Kidney (tissue), 14 donors: ENCODE measurements around the gene S100A5. TPM values are rescaled to one million over a fixed set of nuclear protein-coding genes. Genes with fewer than 3 reads are reported as not detected.
A peak's percentile ranks its signal among the peaks of the same experiment; 100 is the strongest.

Source experiments
- DNase-seq, 5 donors: peaks; one replicate each; pipeline ENCODE4 v3.0.0-alpha.2; 2013 to 2020
- FAIRE-seq: peaks from 2 replicates; lab custom pipeline; 2012; peaks lifted over from hg19 to GRCh38; lab: Jason Lieb, UNC
- H3K27ac ChIP-seq, 2 donors: one replicate each; pipeline ENCODE4 v1.7.0; 2013; ENCODE audit warnings: low read depth in 2 of 2, low read length in 2 of 2, inconsistent platforms in 1 of 2
- H3K27me3 ChIP-seq: one replicate; pipeline ENCODE4 v1.7.1; 2013; ENCODE audit warnings: low read length, inconsistent platforms; ENCODE audit not compliant: control insufficient read depth, insufficient read depth
- H3K36me3 ChIP-seq, 3 donors: one replicate each; pipeline versions ENCODE4 v1.7.0 to v1.7.1; 2013; ENCODE audit warnings: low read length in 3 of 3, control low read depth in 1 of 3, inconsistent platforms in 1 of 3; ENCODE audit not compliant: insufficient read depth in 3 of 3, control insufficient read depth in 2 of 3
- H3K4me1 ChIP-seq, 3 donors: one replicate each; pipeline versions ENCODE4 v1.7.0 to v1.7.1; 2013; ENCODE audit warnings: low read length in 3 of 3, inconsistent platforms in 1 of 3, low read depth in 1 of 3; ENCODE audit not compliant: control insufficient read depth in 2 of 3, insufficient read depth in 2 of 3
- H3K4me3 ChIP-seq, 3 donors: one replicate each; pipeline versions ENCODE4 v1.7.0 to v1.8.1; 2013; ENCODE audit warnings: low read length in 3 of 3, control low read depth in 1 of 3, inconsistent platforms in 1 of 3
- H3K9ac ChIP-seq, 3 donors: one replicate each; pipeline versions ENCODE4 v1.7.0 to v1.7.1; 2013; ENCODE audit warnings: low read length in 3 of 3, control low read depth in 1 of 3, inconsistent platforms in 1 of 3
- H3K9me3 ChIP-seq, 3 donors: one replicate each; pipeline versions ENCODE4 v1.7.0 to v1.7.1; 2013; ENCODE audit warnings: low read length in 3 of 3, control low read depth in 1 of 3, inconsistent platforms in 1 of 3; ENCODE audit not compliant: control insufficient read depth in 2 of 3, insufficient read depth in 1 of 3
- CTCF ChIP-seq: IDR thresholded peaks from 3 replicates; pipeline ENCODE4 v1.5.1; 2012; ENCODE audit warnings: mild to moderate bottlenecking, moderate library complexity, borderline replicate concordance; ENCODE audit not compliant: insufficient read depth; ENCODE audit errors: extremely low read depth
- intact Hi-C: fragments of 100-400 bp; cut with DNase I; formaldehyde crosslinking; loops from one replicate; pipeline ENCODE4 v1.11.1; 2022
- polyA plus RNA-seq: library from polyadenylated mRNA; stranded (reverse); fragments of 350-450 nt; fragmentation: Illumina TruSeq; extraction: RNeasy Lipid Tissue Mini Kit (QIAGEN cat#74804); gene quantifications from one replicate; pipeline ENCODE4 v1.2.3, GENCODE V29; 2014; ENCODE audit warnings: low read depth, low replicate concordance; ENCODE audit not compliant: insufficient read depth
- total RNA-seq: library from RNA; stranded (reverse); fragmentation: NEBNext Ultra II Directional; extraction: Animal tissue kit (Norgen Biotek cat#: 25700); gene quantifications from one replicate; pipeline ENCODE4 v1.2.1, GENCODE V29; 2021
- donor health status: control.
- donor health status: control.
- donor health status: control.
- donor health status: control.
- donor health status: control.
- donor health status: DM: yes; HTN: yes; CAD: no.
- donor health status: Normal renal cell carcinoma (clear cell type).

Gene S100A5
- total and polyA plus RNA-seq, 2 donors from 2014 or later = 0.91 to 1.9 TPM

GRCh38 chr1:153541641-153542590 lies 1.2 kb upstream of the S100A5 start:
- no peaks in the 10 kb centered on the region for H3K27me3 ChIP-seq
- peak in 1 of 5 donors; percentile 52 for DNase-seq

GRCh38 chr1:153539395-153540093 lies 1.2 kb downstream of the S100A5 start:
- Histone ChIP-seq H3K36me3 (no peaks in the 10 kb centered on the region), H3K27me3 (no peaks in the 10 kb centered on the region), H3K27ac (peak overlapping the region; percentile 53 to 59), H3K4me3 (no peak overlapping the region), H3K9me3 (no peaks in the 10 kb centered on the region), H3K4me1 (peaks cover 1 to 36% (median 17%) of the 10 kb centered on the region in 3 donors), H3K9ac (peak overlapping the region in 1 of 3 donors; percentile 34)
- intact Hi-C loops = no loop called here
- TF ChIP-seq CTCF = no peak
- DNase-seq (no peak), FAIRE-seq (no peak)

More at GRCh38 chr1:153541641-153542590, 1.2 kb upstream of the S100A5 start:
- no peak for FAIRE-seq
- Histone ChIP-seq H3K9ac (peak overlapping the region in 1 of 3 donors; percentile 47), H3K36me3 (no peaks in the 10 kb centered on the region), H3K4me1 (peaks cover 5 to 33% (median 19%) of the 10 kb centered on the region in 3 donors), H3K4me3 (no peak overlapping the region), H3K27ac (peak overlapping the region; percentile 20 to 45), H3K9me3 (no peaks in the 10 kb centered on the region)
- intact Hi-C loops = no loop called here
- TF ChIP-seq CTCF = no peak

- Histone ChIP-seq H3K4me3 (no peak overlapping the region), H3K27me3 (no peaks in the 10 kb centered on the region), H3K36me3 (no peaks in the 10 kb centered on the region), H3K9ac (no peak overlapping the region), H3K9me3 (no peaks in the 10 kb centered on the region), H3K27ac (peak overlapping the region; percentile 38 to 63), H3K4me1 (peaks cover 0 to 38% (median 14%) of the 10 kb centered on the region in 3 donors)
- DNase-seq (peak in 2 of 5 donors; percentile 46 to 70), FAIRE-seq (no peak)
- no peak for TF ChIP-seq CTCF
- intact Hi-C loops = no loop called here
Observed at GRCh38 chr1:153538315-153538821, 2.4 kb downstream of the S100A5 start.
